ENCODE results near the gene RBBP5. TPM values are rescaled to one million over a fixed set of nuclear protein-coding genes. Genes with fewer than 3 reads are reported as not detected.

Gene RBBP5
- total RNA-seq, 1 donor from 2014 or later: 23.4 TPM

DNA sequence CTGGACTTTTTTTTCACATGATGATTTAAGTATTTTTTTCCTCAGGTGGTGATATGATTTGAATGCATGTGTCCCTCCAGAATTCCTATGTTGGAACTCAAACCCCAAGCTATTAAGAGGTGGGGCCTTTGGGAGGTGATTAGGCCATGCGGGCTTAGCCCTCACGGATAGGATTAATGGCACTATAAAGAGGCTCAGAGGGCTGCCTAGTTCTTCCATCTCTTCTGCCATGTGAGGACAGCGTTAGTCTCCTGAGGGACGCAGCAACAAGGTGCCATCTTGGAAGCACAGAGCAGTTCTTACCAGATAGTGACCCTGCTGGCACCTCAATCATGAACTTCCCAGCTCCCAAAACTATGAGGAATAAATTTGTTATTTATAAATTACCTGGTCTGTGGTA, 18.3 kb upstream of the RBBP5 start:
- no peak for FAIRE-seq
- TF ChIP-seq, protein P1, sequence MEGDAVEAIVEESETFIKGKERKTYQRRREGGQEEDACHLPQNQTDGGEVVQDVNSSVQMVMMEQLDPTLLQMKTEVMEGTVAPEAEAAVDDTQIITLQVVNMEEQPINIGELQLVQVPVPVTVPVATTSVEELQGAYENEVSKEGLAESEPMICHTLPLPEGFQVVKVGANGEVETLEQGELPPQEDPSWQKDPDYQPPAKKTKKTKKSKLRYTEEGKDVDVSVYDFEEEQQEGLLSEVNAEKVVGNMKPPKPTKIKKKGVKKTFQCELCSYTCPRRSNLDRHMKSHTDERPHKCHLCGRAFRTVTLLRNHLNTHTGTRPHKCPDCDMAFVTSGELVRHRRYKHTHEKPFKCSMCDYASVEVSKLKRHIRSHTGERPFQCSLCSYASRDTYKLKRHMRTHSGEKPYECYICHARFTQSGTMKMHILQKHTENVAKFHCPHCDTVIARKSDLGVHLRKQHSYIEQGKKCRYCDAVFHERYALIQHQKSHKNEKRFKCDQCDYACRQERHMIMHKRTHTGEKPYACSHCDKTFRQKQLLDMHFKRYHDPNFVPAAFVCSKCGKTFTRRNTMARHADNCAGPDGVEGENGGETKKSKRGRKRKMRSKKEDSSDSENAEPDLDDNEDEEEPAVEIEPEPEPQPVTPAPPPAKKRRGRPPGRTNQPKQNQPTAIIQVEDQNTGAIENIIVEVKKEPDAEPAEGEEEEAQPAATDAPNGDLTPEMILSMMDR (IDR thresholded peaks at IDR 0.05; ENCODE audit: insufficient read depth, low read length, severe bottlenecking): no peak
- DNase-seq (ENCODE audit: low read depth): no peak
- no peaks in the 10 kb centered on the region for H3K27me3 ChIP-seq (ENCODE audit: control insufficient read depth, insufficient read depth, low read length)
- no peaks in the 10 kb centered on the region for H3K36me3 ChIP-seq (ENCODE audit: control insufficient read depth, insufficient read depth, low read length)
- no peak overlapping the region for H3K4me3 ChIP-seq (ENCODE audit: low read depth, low read length)

DNA sequence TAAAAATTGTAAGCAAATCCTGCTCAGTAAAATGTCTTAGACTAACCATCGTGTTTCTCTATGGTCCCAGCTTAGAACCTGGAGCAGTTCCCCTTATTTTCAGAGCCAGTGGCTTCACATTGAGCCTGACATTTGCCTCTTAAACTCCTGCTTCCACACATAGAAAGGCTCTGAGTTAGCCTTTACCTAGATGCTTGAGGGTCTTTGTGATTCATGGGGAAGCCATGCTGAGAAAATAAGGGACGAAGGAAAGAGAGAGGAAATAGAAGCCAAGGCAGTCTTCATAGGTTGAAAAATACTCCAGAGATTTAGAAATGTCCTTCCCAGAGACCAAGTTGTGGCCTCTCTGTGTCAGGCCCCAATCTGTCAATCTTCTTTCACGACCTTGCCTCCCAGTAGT, 16.1 kb upstream of the RBBP5 start:
- TF ChIP-seq, protein P1 (IDR thresholded peaks at IDR 0.05; ENCODE audit: insufficient read depth, low read length, severe bottlenecking): no peak
- no peak overlapping the region for H3K4me3 ChIP-seq (ENCODE audit: low read depth, low read length)
- DNase-seq (ENCODE audit: low read depth) (no peak), FAIRE-seq (no peak)
- H3K36me3 ChIP-seq (ENCODE audit: control insufficient read depth, insufficient read depth, low read length): no peaks in the 10 kb centered on the region
- no peaks in the 10 kb centered on the region for H3K27me3 ChIP-seq (ENCODE audit: control insufficient read depth, insufficient read depth, low read length)

DNA sequence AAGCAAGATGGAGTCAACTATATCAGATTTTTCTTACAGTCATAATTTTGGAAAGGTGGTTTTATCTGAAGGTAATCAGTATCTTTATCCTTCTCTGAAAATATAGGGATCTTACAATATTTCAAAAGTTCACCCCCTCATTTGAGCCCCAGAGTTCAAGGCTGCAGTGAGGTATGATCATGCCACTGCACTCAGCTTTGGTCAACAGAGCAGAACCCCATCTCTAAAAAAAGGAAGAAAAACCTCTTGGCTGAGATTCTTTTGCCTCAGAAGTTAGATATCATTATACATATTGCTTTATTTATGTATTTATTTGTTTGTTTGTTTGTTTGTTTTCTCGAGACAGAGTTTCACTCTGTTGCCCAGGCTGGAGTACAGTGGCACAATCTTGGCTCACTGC, 11.5 kb upstream of the RBBP5 start:
- Histone ChIP-seq H3K27me3 (ENCODE audit: control insufficient read depth, insufficient read depth, low read length) (no peaks in the 10 kb centered on the region), H3K4me3 (ENCODE audit: low read depth, low read length) (no peak overlapping the region), H3K36me3 (ENCODE audit: control insufficient read depth, insufficient read depth, low read length) (no peaks in the 10 kb centered on the region)
- FAIRE-seq: no peak
- no peak for DNase-seq (ENCODE audit: low read depth)
- TF ChIP-seq, protein P1 (IDR thresholded peaks at IDR 0.05; ENCODE audit: insufficient read depth, low read length, severe bottlenecking): no peak

DNA sequence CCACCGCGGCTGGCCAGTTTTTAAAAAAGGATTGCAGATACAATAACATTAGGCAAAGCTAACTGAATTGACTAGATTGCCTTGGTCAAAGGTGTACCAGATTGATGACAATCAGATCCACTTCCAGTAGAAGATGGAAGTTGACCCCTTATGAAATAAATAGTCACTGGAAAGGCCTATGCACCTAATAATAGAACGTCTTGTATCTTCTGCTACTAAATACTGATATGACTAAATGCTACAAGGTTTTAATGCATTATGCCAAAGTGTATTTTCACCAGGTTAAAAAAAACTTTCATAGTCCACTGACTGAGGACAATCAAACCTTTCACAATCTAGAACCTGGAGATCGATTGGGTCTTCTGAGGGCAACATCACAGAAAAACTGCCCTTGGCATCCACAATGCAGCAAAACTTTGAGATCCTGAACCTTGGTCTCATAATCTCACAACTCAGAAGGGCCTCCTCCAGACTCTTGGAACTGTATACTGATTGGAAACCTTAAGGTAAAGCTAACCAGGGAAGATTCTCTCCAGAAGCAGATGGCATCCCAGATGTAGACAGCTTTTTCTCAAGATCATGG, 7.8 kb upstream of the RBBP5 start:
- FAIRE-seq (no peak), DNase-seq (ENCODE audit: low read depth) (no peak)
- TF ChIP-seq, protein P1 (IDR thresholded peaks at IDR 0.05; ENCODE audit: insufficient read depth, low read length, severe bottlenecking): no peak
- no peaks in the 10 kb centered on the region for H3K36me3 ChIP-seq (ENCODE audit: control insufficient read depth, insufficient read depth, low read length)
- no peak overlapping the region for H3K4me3 ChIP-seq (ENCODE audit: low read depth, low read length)
- H3K27me3 ChIP-seq (ENCODE audit: control insufficient read depth, insufficient read depth, low read length): no peaks in the 10 kb centered on the region

DNA sequence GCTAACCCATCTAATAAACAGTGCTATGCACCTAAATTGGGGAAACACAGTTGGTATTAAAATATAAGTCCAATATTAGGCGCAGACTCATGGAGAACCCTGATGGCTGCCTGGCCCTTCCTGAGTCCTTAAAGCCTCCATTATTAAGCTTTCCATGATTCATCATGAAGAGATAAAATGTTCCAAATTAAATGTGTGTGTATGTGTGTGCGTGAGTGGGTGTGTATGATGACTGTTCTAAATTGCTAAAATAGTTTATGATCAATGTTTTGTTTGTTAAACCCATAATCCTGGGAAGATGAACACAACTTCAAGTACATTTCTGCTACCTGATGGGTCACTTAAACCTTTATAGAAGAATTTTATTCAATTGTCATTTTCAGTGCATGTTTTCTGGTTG, 6.3 kb upstream of the RBBP5 start:
- FAIRE-seq: no peak
- H3K4me3 ChIP-seq (ENCODE audit: low read depth, low read length): no peak overlapping the region
- no peaks in the 10 kb centered on the region for H3K27me3 ChIP-seq (ENCODE audit: control insufficient read depth, insufficient read depth, low read length)
- H3K36me3 ChIP-seq (ENCODE audit: control insufficient read depth, insufficient read depth, low read length): no peaks in the 10 kb centered on the region
- TF ChIP-seq, protein P1 (IDR thresholded peaks at IDR 0.05; ENCODE audit: insufficient read depth, low read length, severe bottlenecking): no peak
- DNase-seq (ENCODE audit: low read depth): no peak

DNA sequence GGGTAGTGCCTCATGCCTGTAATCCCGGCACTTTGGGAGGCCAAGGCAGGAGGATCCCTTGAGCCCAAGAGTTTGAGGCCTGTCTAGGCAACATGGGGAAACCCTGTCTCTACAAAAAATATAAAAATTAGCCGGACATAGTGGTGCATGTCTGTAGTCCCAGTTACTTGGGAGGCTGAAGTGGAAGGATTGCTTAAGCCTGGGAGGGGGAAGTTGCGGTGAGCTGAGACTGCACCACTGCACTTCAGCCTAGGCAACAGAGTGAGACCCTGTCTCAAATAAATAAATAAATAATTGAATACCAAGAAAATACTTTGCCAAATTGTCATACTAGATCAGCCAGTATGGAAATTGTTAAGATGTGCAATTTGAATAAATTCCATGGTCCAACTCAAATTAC, 5.9 kb upstream of the RBBP5 start:
- no peak overlapping the region for H3K4me3 ChIP-seq (ENCODE audit: low read depth, low read length)
- no peaks in the 10 kb centered on the region for H3K27me3 ChIP-seq (ENCODE audit: control insufficient read depth, insufficient read depth, low read length)
- DNase-seq (ENCODE audit: low read depth): no peak
- no peaks in the 10 kb centered on the region for H3K36me3 ChIP-seq (ENCODE audit: control insufficient read depth, insufficient read depth, low read length)
- TF ChIP-seq, protein P1 (IDR thresholded peaks at IDR 0.05; ENCODE audit: insufficient read depth, low read length, severe bottlenecking): no peak
- FAIRE-seq: no peak

Measured in bronchial epithelial cell (primary cell).